RWPE2 (cell line): Measurements from ENCODE around the gene ZNF587B.
"Not testable (repeated sequence)": the region's sequence is repeated elsewhere in the genome, so short reads cannot be mapped to it uniquely, and the experiment has no call there.

Experiments used
- ATAC-seq: fragments of 200-7000 bp; cut with Tn5 transposase; 3 replicates; pipeline ENCODE4 v1.9.1; 2021; ENCODE audit warnings: low read depth
- DNase-seq: peaks from one replicate; pipeline ENCODE4 v3.0.0-alpha.2; 2020; ENCODE audit warnings: low spot score
- H3K27ac ChIP-seq: fragments of 450-650 bp; 2 replicates; pipeline ENCODE4 v1.5.1; 2017; ENCODE audit warnings: mild to moderate bottlenecking; ENCODE audit not compliant: poor library complexity, severe bottlenecking
- H3K27me3 ChIP-seq: fragments of 250-450 bp; sonication (Bioruptor Pico); 2 replicates; pipeline ENCODE4 v1.5.1; 2021; ENCODE audit warnings: mild to moderate bottlenecking, moderate library complexity; ENCODE audit not compliant: insufficient read depth, poor library complexity, severe bottlenecking
- H3K36me3 ChIP-seq: fragments of 250-450 bp; sonication (Bioruptor Pico); 2 replicates; pipeline ENCODE4 v1.5.1; 2020; ENCODE audit warnings: low read depth, mild to moderate bottlenecking, moderate library complexity
- H3K4me1 ChIP-seq: fragments of 250-450 bp; sonication (Bioruptor Pico); 2 replicates; pipeline ENCODE4 v1.5.1; 2021; ENCODE audit warnings: mild to moderate bottlenecking, moderate library complexity; ENCODE audit not compliant: insufficient read depth, poor library complexity, severe bottlenecking
- H3K4me3 ChIP-seq: fragments of 250-450 bp; sonication (Bioruptor Pico); 2 replicates; pipeline ENCODE4 v1.5.1; 2021; ENCODE audit warnings: mild to moderate bottlenecking, moderate library complexity; ENCODE audit not compliant: severe bottlenecking
- H3K9me3 ChIP-seq: fragments of 250-450 bp; sonication (Bioruptor Pico); 2 replicates; pipeline ENCODE4 v1.5.1; 2021; ENCODE audit warnings: mild to moderate bottlenecking, moderate library complexity; ENCODE audit not compliant: severe bottlenecking
- TF ChIP-seq, protein P1 (sequence below): fragments of 450-650 bp; IDR thresholded peaks from one replicate; pipeline ENCODE4 v1.5.1; 2017; ENCODE audit warnings: mild to moderate bottlenecking, moderate library complexity; ENCODE audit not compliant: poor library complexity, severe bottlenecking

Gene ZNF587B

DNA sequence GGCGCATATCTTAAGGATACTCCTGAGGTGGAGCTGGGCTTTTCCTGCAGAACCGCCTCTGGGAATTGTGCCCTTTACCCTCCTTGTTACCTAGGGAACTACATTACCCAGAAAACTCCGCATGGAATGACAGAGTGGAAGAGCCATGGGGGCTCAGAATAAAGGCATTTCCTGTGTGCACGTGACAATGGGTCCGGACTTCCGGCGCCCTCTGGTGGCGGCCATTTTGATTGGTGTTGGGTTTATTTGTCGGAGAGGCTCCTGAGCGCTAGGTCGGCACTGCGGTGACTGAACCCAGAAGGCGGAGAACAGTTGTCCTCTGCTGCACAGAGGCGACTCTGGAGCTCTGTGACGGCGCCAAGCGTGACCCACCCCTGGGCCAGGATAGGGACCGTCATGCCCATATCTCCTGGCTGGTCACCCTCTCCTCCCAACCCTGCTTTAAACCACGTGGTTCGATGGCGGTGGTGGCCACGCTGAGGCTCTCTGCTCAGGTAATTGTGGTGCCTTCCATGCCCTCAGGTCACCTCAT, at the start of gene ZNF587B:
Gene ZNF587B (plus strand): TSS at position 229 of the 532 bp plus-strand sequence. CDS start 230 bp downstream, at position 459.
- no peaks in the 10 kb centered on the region for H3K9me3 ChIP-seq
- H3K4me3 ChIP-seq, result peak within 1 kb of the TSS; percentile 33
- ATAC-seq, result peak; percentile 80
- TF ChIP-seq, protein P1, sequence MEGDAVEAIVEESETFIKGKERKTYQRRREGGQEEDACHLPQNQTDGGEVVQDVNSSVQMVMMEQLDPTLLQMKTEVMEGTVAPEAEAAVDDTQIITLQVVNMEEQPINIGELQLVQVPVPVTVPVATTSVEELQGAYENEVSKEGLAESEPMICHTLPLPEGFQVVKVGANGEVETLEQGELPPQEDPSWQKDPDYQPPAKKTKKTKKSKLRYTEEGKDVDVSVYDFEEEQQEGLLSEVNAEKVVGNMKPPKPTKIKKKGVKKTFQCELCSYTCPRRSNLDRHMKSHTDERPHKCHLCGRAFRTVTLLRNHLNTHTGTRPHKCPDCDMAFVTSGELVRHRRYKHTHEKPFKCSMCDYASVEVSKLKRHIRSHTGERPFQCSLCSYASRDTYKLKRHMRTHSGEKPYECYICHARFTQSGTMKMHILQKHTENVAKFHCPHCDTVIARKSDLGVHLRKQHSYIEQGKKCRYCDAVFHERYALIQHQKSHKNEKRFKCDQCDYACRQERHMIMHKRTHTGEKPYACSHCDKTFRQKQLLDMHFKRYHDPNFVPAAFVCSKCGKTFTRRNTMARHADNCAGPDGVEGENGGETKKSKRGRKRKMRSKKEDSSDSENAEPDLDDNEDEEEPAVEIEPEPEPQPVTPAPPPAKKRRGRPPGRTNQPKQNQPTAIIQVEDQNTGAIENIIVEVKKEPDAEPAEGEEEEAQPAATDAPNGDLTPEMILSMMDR, result peak; percentile 25
- H3K27me3 ChIP-seq, result no peaks in the 10 kb centered on the region
- H3K36me3 ChIP-seq, result peaks cover 41% of the 10 kb centered on the region
- peak within 1 kb of the TSS; percentile 9 for H3K27ac ChIP-seq
- H3K4me1 ChIP-seq, result peaks cover 3% of the 10 kb centered on the region
- no peak for DNase-seq

DNA sequence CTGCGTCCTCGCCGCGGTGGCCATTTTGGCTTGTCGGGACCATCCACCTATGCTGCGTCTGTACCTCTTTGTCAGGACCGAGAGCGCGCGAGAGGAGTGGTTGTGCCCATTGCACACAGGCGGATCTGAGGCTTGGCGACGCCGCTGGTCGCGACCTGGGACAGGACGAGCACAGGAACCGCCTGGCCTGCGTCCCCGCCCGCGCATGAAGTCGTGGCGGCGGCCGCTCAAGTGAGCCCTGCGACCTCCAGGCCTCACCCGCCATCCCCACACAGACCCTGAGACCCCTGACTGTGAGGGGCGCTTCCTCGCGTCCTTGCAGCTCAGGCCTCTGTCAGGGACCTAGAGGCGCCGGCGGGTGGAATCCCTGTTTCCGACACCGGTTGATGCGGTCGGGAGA, 43.8 kb upstream of the ZNF587B start:
- DNase-seq (no peak), ATAC-seq (no peak)
- Histone ChIP-seq H3K9me3 (no peaks in the 10 kb centered on the region), H3K27me3 (no peaks in the 10 kb centered on the region), H3K4me3 (no peak overlapping the region), H3K36me3 (peaks cover 44% of the 10 kb centered on the region), H3K27ac (no peak overlapping the region), H3K4me1 (no peaks in the 10 kb centered on the region)
- TF ChIP-seq, protein P1, result no peak

GRCh38 chr19:57786906-57787305, 43.2 kb upstream of the ZNF587B start:
- Histone ChIP-seq H3K27me3 (no peaks in the 10 kb centered on the region), H3K9me3 (no peaks in the 10 kb centered on the region), H3K4me1 (no peaks in the 10 kb centered on the region), H3K4me3 (no peak overlapping the region), H3K36me3 (peaks cover 40% of the 10 kb centered on the region), H3K27ac (no peak overlapping the region)
- ATAC-seq (no peak), DNase-seq (no peak)
- TF ChIP-seq, protein P1, result no peak

DNA sequence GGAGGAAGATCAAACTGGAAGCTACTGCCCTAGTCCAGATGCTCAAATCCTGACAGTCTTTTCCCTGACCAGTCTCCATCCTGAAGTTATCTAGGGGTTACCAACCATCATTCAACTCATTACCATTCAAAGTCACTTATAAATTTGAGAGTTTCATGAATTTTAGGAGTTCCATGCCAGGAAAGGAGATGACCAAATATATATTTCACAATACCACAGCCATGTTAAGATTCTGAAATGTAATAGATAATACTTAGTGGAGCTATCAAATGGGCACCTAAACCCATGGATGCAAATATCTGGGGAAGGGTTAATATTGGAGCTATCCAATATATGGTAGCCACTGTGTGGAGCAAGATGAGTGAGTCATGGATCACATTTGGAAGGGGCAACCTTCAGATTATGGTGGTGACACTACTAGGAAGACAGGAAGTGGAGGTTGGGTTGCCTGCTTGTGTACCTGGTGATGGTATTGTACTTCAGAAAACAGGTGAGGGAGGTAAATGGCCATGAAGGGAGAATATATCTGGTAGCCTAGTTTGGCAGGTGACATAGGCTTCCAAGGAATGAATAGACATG, 41.9 kb upstream of the ZNF587B start:
- ATAC-seq, result no peak
- H3K36me3 ChIP-seq, result peaks cover 38% of the 10 kb centered on the region
- no peak for DNase-seq
- H3K9me3 ChIP-seq, result no peaks in the 10 kb centered on the region
- TF ChIP-seq, protein P1, result no peak
- H3K27ac ChIP-seq, result no peak overlapping the region
- H3K4me1 ChIP-seq, result peaks cover 6% of the 10 kb centered on the region
- no peaks in the 10 kb centered on the region for H3K27me3 ChIP-seq
- no peak overlapping the region for H3K4me3 ChIP-seq

- Histone ChIP-seq H3K4me3 (no peak overlapping the region), H3K27ac (no peak overlapping the region), H3K9me3 (no peaks in the 10 kb centered on the region), H3K36me3 (peaks cover 46% of the 10 kb centered on the region), H3K4me1 (peaks cover 10% of the 10 kb centered on the region), H3K27me3 (no peaks in the 10 kb centered on the region)
- DNase-seq (no peak), ATAC-seq (no peak)
- TF ChIP-seq, protein P1, result no peak
Measured at GRCh38 chr19:57789288-57789687, 40.8 kb upstream of the ZNF587B start.

DNA sequence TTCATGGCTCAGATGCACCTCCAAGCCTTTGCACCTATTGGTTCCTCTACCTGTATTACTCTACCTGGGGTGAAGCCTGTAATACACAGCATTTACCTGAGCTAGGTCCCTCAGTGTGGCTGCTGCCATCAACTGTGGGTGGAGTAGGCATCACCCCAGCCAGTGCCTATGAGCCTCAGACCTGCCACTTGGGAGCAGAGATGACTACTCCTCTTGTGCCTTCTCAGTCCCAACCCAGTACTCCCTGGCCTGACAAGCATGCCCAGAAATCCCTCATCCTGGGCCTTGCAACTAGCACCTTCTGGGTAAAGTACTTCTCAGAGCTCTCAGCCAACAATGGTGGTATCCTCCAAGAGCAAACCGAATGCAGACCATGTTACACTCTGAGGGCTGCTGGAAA, 33.5 kb upstream of the ZNF587B start:
- not testable (repeated sequence) for H3K4me3 ChIP-seq, ATAC-seq, DNase-seq, H3K27me3 ChIP-seq, H3K27ac ChIP-seq, H3K9me3 ChIP-seq
- Histone ChIP-seq H3K36me3 (peaks cover 26% of the 10 kb centered on the region), H3K4me1 (peaks cover 42% of the 10 kb centered on the region)
